ENCODE data around the gene ADGRD2.
"Not testable (repeated sequence)": the region's sequence is repeated elsewhere in the genome, so short reads cannot be mapped to it uniquely, and the experiment has no call there.

ADGRD2 gene

GRCh38 chr9:124450241-124450924 lies at the start of gene ADGRD2:
Gene ADGRD2 (plus strand): TSS chr9:124450451. CDS start chr9:124451667, 1,216 bp downstream.
- DNase-seq = peak; percentile 10

- DNase-seq = no peak
These were observed 47.0 kb upstream of the ADGRD2 start for GRCh38 chr9:124403246-124403645.

GRCh38 chr9:124409410-124409809 lies 40.8 kb upstream of the ADGRD2 start:
- DNase-seq = no peak

GRCh38 chr9:124410321-124410913 lies 39.8 kb upstream of the ADGRD2 start:
- DNase-seq = no peak

- DNase-seq = no peak
These were observed 38.6 kb upstream of the ADGRD2 start for GRCh38 chr9:124411514-124412227.

- no peak for DNase-seq
These were observed 38.0 kb upstream of the ADGRD2 start for GRCh38 chr9:124412228-124412575.

- DNase-seq = no peak
These were observed 35.6 kb upstream of the ADGRD2 start for GRCh38 chr9:124414612-124415011.

GRCh38 chr9:124415102-124415851 lies 35.0 kb upstream of the ADGRD2 start, which contains the start of gene PSMB7:
Gene PSMB7 (minus strand): TSS chr9:124415442. CDS start chr9:124415425, 17 bp downstream.
- peak; percentile 97 for DNase-seq

- no peak for DNase-seq
These were observed 34.3 kb upstream of the ADGRD2 start for GRCh38 chr9:124415852-124416484.

- DNase-seq = peak; percentile 15
These were observed 30.3 kb upstream of the ADGRD2 start for GRCh38 chr9:124419832-124420489.

GRCh38 chr9:124420991-124421543 lies 29.2 kb upstream of the ADGRD2 start:
- no peak for DNase-seq

GRCh38 chr9:124423155-124423554 lies 27.1 kb upstream of the ADGRD2 start:
- DNase-seq = no peak

GRCh38 chr9:124423591-124423990 lies 26.7 kb upstream of the ADGRD2 start:
- no peak for DNase-seq

- not testable (repeated sequence) for DNase-seq
These were observed 24.5 kb upstream of the ADGRD2 start for GRCh38 chr9:124425733-124426132.

- DNase-seq = no peak
These were observed 23.9 kb upstream of the ADGRD2 start for GRCh38 chr9:124426361-124426760.

- DNase-seq = no peak
These were observed 23.0 kb upstream of the ADGRD2 start for GRCh38 chr9:124427281-124427680.

- no peak for DNase-seq
These were observed 21.3 kb upstream of the ADGRD2 start for GRCh38 chr9:124428751-124429529.

- no peak for DNase-seq
These were observed 20.8 kb upstream of the ADGRD2 start for GRCh38 chr9:124429530-124429867.

GRCh38 chr9:124436320-124436719 lies 13.9 kb upstream of the ADGRD2 start:
- no peak for DNase-seq

GRCh38 chr9:124437086-124437485 lies 13.2 kb upstream of the ADGRD2 start:
- no peak for DNase-seq

GRCh38 chr9:124438091-124438490 lies 12.2 kb upstream of the ADGRD2 start:
- DNase-seq = no peak
